ENCODE measurements around the gene CYTH3. TPM values are rescaled to one million over a fixed set of nuclear protein-coding genes. Genes with fewer than 3 reads are reported as not detected.

Gene CYTH3
- total RNA-seq, 2 donors from 2014 or later, result 12.3 to 37.7 TPM

GRCh38 chr7:6202117-6202516, 70.3 kb downstream of the CYTH3 start:
- H3K4me1 ChIP-seq (replicated peaks), result no peaks in the 10 kb centered on the region
- no peak for DNase-seq (ENCODE audit: low spot score)
- H3K27ac ChIP-seq, result no peak overlapping the region
- TF ChIP-seq POLR2A (IDR thresholded peaks at IDR 0.05), result no peak
- no peak for TF ChIP-seq CTCF (IDR thresholded peaks at IDR 0.05)
- TF ChIP-seq POLR2AphosphoS5 (IDR thresholded peaks at IDR 0.05), result no peak
- intact Hi-C loops (cut with DNase I), result no loop called here
- no peaks in the 10 kb centered on the region for H3K36me3 ChIP-seq
- 95% methylated on average over 10 of the region's 10 CpGs for WGBS
- no peaks in the 10 kb centered on the region for H3K27me3 ChIP-seq (replicated peaks; ENCODE audit: insufficient read depth)
- H3K4me3 ChIP-seq, result no peak overlapping the region
- no peaks in the 10 kb centered on the region for H3K9me3 ChIP-seq

- no peaks in the 10 kb centered on the region for H3K4me1 ChIP-seq (replicated peaks)
- intact Hi-C loops (cut with DNase I), result no loop called here
- no peak overlapping the region for H3K4me3 ChIP-seq
- H3K27ac ChIP-seq, result no peak overlapping the region
- no peaks in the 10 kb centered on the region for H3K36me3 ChIP-seq
- no peak for DNase-seq (ENCODE audit: low spot score)
- TF ChIP-seq CTCF (IDR thresholded peaks at IDR 0.05) (no peak), POLR2AphosphoS5 (IDR thresholded peaks at IDR 0.05) (no peak), POLR2A (IDR thresholded peaks at IDR 0.05) (no peak)
- WGBS, result 87% methylated on average over 11 of the region's 11 CpGs
- no peaks in the 10 kb centered on the region for H3K27me3 ChIP-seq (replicated peaks; ENCODE audit: insufficient read depth)
- no peaks in the 10 kb centered on the region for H3K9me3 ChIP-seq
These were observed 71.5 kb downstream of the CYTH3 start for GRCh38 chr7:6200971-6201370.

- H3K4me3 ChIP-seq, result no peak overlapping the region
These were observed 73.5 kb downstream of the CYTH3 start for GRCh38 chr7:6198689-6199595.

GRCh38 chr7:6197801-6198551, 74.4 kb downstream of the CYTH3 start:
- no peaks in the 10 kb centered on the region for H3K27me3 ChIP-seq (replicated peaks; ENCODE audit: insufficient read depth)
- no peak overlapping the region for H3K4me3 ChIP-seq
- H3K9me3 ChIP-seq, result no peaks in the 10 kb centered on the region
- no peaks in the 10 kb centered on the region for H3K4me1 ChIP-seq (replicated peaks)
- intact Hi-C loops (cut with DNase I), result no loop called here
- no peak overlapping the region for H3K27ac ChIP-seq
- TF ChIP-seq POLR2AphosphoS5 (IDR thresholded peaks at IDR 0.05), result no peak
- no peak for TF ChIP-seq CTCF (IDR thresholded peaks at IDR 0.05)
- no peak for TF ChIP-seq POLR2A (IDR thresholded peaks at IDR 0.05)
- DNase-seq (ENCODE audit: low spot score), result no peak
- H3K36me3 ChIP-seq, result no peaks in the 10 kb centered on the region
- WGBS, result 93% methylated on average over 8 of the region's 8 CpGs

More at GRCh38 chr7:6198689-6199595, 73.5 kb downstream of the CYTH3 start:
- no peaks in the 10 kb centered on the region for H3K9me3 ChIP-seq
- no peaks in the 10 kb centered on the region for H3K27me3 ChIP-seq (replicated peaks; ENCODE audit: insufficient read depth)
- H3K27ac ChIP-seq, result no peak overlapping the region
- H3K36me3 ChIP-seq, result no peaks in the 10 kb centered on the region
- no peak for TF ChIP-seq POLR2A (IDR thresholded peaks at IDR 0.05)
- TF ChIP-seq POLR2AphosphoS5 (IDR thresholded peaks at IDR 0.05), result no peak
- no peak for TF ChIP-seq CTCF (IDR thresholded peaks at IDR 0.05)
- no peaks in the 10 kb centered on the region for H3K4me1 ChIP-seq (replicated peaks)
- WGBS, result 70% methylated on average over 4 of the region's 4 CpGs
- no peak for DNase-seq (ENCODE audit: low spot score)
- intact Hi-C loops (cut with DNase I), result no loop called here

Measured in prostate gland (tissue), 2 donors.